ENCODE results near the gene CD22.

CD22 gene

DNA sequence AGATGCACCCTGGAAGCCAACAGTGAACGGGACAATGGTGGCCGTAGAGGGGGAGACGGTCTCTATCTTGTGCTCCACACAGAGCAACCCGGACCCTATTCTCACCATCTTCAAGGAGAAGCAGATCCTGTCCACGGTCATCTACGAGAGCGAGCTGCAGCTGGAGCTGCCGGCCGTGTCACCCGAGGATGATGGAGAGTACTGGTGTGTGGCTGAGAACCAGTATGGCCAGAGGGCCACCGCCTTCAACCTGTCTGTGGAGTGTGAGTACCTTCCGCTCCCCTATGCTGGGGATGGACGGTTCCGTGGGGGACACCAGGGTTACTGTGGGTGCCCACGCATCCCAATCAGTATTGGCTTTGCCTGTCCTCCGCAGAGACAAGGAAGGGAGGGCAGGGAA is 26.5 kb upstream of the CD22 start:
- Mint-ChIP-seq H3K27me3 (no peaks in the 10 kb centered on the region), H3K4me3 (no peak overlapping the region), H3K36me3 (no peaks in the 10 kb centered on the region), H3K9me3 (no peaks in the 10 kb centered on the region), H3K4me1 (peaks cover 16 to 23% of the 10 kb centered on the region in 2 donors), H3K27ac (peak overlapping the region; percentile 37)
- ATAC-seq (replicated peaks) (no peak), DNase-seq (no peak)

DNA sequence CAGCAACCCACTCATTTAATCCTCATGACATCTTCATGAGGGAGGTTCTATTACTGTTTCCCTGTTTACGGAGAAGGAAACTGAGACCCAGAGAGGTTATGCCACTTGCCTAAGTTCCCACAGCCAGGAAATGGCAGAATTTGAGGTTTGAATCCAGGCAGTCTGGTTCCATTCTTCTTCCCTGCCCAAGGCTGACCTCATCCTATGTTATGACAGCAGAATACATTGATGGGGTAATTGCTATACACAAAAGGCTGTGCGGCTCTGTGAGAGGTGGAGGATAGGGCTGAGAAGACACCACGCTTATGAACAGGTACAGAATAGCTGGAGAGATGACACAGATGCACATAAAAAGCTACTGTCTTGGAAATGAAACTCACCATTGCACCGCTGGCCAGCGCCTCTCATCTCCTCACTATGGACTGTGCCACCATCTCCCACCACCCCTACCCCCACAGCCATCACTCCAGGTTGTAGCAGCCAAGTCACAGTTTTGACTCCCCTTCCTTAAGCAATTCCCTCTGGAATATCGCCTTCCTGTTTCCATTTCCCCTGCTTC is 25.6 kb upstream of the CD22 start:
- DNase-seq = no peak
- Mint-ChIP-seq H3K4me1 (peaks cover 24 to 33% of the 10 kb centered on the region in 2 donors), H3K36me3 (no peaks in the 10 kb centered on the region), H3K27me3 (no peaks in the 10 kb centered on the region), H3K4me3 (no peak overlapping the region), H3K9me3 (no peaks in the 10 kb centered on the region), H3K27ac (no peak overlapping the region)
- ATAC-seq (replicated peaks) = no peak

DNA sequence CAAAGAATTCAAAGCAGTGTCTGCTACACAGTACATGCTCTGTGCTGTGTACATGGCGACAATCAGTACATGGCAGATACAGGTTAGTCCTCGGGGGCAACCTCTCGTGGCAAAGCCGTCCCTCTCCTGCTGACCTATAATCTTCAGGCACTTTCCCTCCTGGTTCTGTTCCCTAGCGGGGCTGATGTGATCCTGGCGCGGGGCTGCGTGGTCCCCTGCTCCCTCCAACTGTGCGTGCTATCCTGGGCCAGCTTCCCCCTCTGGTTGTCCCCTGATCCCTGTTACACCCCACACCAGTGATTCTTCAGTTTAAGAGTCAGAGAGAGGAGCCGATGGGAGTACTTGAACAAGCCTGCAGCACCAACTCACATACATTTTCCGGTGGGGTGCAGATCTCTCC is 25.0 kb upstream of the CD22 start:
- ATAC-seq (replicated peaks) = no peak
- no peak overlapping the region for H3K4me3 Mint-ChIP-seq
- H3K27ac Mint-ChIP-seq = no peak overlapping the region
- H3K36me3 Mint-ChIP-seq = no peaks in the 10 kb centered on the region
- H3K9me3 Mint-ChIP-seq = no peaks in the 10 kb centered on the region
- peaks cover 28 to 39% of the 10 kb centered on the region in 2 donors for H3K4me1 Mint-ChIP-seq
- H3K27me3 Mint-ChIP-seq = no peaks in the 10 kb centered on the region
- DNase-seq = no peak

DNA sequence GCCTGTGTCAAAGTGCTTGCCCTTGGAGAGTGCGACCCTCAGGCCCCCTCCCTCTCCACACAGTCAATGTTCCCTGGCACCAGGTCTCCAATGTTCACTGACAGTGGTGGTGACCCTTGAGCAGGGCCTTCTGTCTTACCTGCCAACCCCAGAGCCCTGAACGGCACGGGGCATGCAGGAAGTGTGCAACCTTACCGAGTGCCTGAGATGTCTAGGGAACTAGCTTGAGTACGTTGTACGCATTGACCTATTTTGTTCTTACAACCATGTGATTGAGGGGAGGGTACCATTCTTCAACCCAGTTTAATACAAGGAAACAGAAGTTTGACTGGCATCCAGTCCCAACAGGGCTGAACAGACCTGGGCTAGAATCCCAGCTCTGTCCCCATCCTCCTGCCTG is 23.8 kb upstream of the CD22 start:
- Mint-ChIP-seq H3K27me3 (no peaks in the 10 kb centered on the region), H3K9me3 (no peaks in the 10 kb centered on the region), H3K36me3 (no peaks in the 10 kb centered on the region), H3K27ac (no peak overlapping the region), H3K4me3 (no peak overlapping the region), H3K4me1 (peaks cover 36 to 46% of the 10 kb centered on the region in 2 donors)
- no peak for DNase-seq
- peak in 1 of 2 donors; percentile 16 for ATAC-seq (replicated peaks)

DNA sequence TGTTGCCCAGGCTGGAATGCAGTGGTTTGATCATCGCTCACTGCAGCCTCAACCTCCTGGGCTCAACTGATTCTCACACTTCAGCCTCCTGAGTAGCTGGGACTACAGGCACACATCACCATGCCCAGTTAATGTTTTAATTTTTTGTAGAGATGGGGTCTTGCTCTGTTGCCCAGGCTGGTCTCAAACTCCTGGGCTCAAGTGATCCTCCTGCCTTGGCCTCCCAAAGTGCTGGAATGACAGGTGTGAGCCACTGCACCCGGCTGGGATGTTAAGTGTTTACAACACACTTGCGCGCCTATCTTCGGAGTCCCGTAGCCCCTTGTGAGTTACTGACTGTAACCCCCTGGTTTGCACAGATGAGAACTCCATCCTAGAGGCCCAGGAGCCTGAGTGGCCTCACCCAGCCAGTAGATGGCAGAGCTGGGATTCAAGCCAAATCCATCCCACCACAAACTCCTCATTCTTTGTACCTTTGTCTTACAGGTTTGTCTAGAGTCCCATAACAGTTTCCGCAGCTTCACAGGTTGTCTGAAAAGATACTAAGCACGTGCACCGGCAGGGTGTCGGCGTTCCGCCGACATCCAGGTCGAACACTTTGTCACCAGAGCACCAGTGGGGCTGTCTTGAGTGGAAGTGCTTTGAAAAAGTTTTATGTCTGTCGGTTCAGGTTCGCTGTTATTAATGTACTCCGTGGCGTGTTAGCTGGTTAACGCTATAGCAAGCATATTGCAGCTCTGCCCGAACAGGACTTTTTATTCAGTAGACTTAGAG is 22.3 kb upstream of the CD22 start:
- H3K9me3 Mint-ChIP-seq = no peaks in the 10 kb centered on the region
- H3K27ac Mint-ChIP-seq = no peak overlapping the region
- DNase-seq (no peak), ATAC-seq (replicated peaks) (peak; percentile 55 to 63)
- no peaks in the 10 kb centered on the region for H3K27me3 Mint-ChIP-seq
- H3K36me3 Mint-ChIP-seq = no peaks in the 10 kb centered on the region
- H3K4me3 Mint-ChIP-seq = no peak overlapping the region
- peaks cover 44 to 58% of the 10 kb centered on the region in 2 donors for H3K4me1 Mint-ChIP-seq

DNA sequence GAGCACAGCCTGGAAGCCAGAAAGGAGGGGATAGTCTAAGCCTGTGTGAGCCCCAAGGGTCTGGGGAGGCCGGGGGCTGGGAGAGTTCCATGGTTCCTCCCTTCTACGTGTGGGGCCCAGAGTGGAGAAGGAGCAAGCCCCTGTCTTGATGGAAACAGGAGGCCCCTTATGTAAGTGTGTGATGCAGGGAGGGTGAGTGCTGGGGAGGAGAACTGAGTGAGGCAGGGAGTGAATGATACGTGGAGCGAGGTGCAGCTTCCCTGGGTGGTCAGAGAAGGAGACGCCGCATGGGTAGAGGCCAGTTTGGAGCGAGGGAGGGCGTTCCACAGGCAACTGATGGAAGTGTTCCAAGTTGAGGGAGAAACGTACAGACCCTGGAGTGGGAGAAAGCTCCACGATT is 21.1 kb upstream of the CD22 start:
- Mint-ChIP-seq H3K4me3 (no peak overlapping the region), H3K27ac (peak overlapping the region; percentile 48), H3K4me1 (peaks cover 49 to 68% of the 10 kb centered on the region in 2 donors), H3K36me3 (no peaks in the 10 kb centered on the region), H3K9me3 (no peaks in the 10 kb centered on the region), H3K27me3 (no peaks in the 10 kb centered on the region)
- no peak for ATAC-seq (replicated peaks)
- DNase-seq = no peak

DNA sequence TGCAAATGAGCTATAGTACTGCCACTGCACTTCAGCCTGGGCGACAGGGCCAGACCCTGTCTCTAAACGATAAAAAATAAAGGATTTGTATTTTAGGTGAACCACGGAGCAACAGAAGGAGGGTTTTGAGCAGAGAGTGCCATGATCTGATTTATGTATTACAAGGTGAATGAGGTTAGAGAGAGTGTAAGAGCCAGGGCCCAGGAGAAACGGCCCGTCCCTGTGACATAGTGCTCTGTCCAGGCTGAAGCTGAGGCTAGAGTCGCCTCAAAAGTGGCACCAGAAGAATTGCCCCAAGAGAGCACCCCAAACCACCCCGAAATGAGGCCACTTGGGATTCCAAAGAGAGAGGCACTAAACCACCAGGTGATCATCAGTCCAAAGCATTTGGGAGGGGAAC is 20.1 kb upstream of the CD22 start:
- no peak for DNase-seq
- H3K4me1 Mint-ChIP-seq = peaks cover 50 to 75% of the 10 kb centered on the region in 2 donors
- H3K9me3 Mint-ChIP-seq = no peaks in the 10 kb centered on the region
- H3K27ac Mint-ChIP-seq = no peak overlapping the region
- H3K27me3 Mint-ChIP-seq = no peaks in the 10 kb centered on the region
- no peak for ATAC-seq (replicated peaks)
- no peak overlapping the region for H3K4me3 Mint-ChIP-seq
- no peaks in the 10 kb centered on the region for H3K36me3 Mint-ChIP-seq

DNA sequence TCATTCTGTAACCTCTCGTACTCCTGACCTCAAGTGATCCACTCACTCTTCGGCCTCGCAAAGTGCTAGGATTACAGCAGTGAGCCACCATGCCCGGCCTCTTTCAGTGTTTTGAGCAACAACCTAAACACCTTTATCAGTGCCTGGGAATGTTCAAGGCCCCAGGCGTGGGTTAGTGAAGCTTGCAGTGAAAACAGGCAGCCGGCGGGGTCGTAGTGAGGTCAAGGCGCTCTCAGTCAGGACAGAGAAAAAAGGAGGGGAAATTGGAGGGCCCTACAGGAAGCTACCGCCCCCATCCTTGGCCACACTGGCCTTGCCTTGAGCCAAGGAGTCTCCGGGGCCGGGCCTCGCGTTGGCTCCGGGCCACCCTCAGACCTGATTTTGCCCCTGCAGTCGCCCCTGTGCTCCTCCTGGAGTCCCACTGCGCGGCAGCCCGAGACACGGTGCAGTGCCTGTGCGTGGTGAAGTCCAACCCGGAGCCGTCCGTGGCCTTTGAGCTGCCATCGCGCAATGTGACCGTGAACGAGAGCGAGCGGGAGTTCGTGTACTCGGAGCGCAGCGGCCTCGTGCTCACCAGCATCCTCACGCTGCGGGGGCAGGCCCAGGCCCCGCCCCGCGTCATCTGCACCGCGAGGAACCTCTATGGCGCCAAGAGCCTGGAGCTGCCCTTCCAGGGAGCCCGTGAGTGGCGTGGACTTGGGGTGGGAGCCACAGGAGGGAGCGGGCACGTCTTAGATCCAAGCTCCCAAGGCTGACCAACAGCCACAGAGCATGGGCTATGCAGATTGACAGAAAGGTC is 19.3 kb upstream of the CD22 start:
- H3K27ac Mint-ChIP-seq = no peak overlapping the region
- no peaks in the 10 kb centered on the region for H3K36me3 Mint-ChIP-seq
- no peaks in the 10 kb centered on the region for H3K9me3 Mint-ChIP-seq
- ATAC-seq (replicated peaks) (no peak), DNase-seq (no peak)
- no peak overlapping the region for H3K4me3 Mint-ChIP-seq
- peaks cover 52 to 81% of the 10 kb centered on the region in 2 donors for H3K4me1 Mint-ChIP-seq
- no peaks in the 10 kb centered on the region for H3K27me3 Mint-ChIP-seq

DNA sequence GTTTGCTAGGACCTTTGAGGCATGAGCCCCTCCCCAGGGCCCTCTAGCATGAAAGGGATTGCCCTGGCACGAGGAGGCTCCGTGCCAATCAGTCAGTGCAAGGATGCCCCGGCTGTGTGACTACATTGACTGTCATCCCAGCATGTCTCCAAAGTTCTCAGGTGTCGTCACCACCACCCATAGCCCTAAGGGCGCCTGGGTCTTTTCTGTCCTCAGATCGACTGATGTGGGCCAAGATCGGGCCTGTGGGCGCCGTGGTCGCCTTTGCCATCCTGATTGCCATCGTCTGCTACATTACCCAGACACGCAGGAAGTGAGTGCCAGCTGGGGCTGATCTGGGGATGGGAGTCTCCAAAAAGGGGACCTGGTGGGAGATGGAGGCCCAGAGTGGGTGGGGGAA is 18.7 kb upstream of the CD22 start:
- Mint-ChIP-seq H3K27ac (peak overlapping the region; percentile 71), H3K4me1 (peaks cover 50 to 81% of the 10 kb centered on the region in 2 donors), H3K4me3 (no peak overlapping the region), H3K9me3 (no peaks in the 10 kb centered on the region), H3K36me3 (no peaks in the 10 kb centered on the region), H3K27me3 (no peaks in the 10 kb centered on the region)
- ATAC-seq (replicated peaks) (no peak), DNase-seq (no peak)

DNA sequence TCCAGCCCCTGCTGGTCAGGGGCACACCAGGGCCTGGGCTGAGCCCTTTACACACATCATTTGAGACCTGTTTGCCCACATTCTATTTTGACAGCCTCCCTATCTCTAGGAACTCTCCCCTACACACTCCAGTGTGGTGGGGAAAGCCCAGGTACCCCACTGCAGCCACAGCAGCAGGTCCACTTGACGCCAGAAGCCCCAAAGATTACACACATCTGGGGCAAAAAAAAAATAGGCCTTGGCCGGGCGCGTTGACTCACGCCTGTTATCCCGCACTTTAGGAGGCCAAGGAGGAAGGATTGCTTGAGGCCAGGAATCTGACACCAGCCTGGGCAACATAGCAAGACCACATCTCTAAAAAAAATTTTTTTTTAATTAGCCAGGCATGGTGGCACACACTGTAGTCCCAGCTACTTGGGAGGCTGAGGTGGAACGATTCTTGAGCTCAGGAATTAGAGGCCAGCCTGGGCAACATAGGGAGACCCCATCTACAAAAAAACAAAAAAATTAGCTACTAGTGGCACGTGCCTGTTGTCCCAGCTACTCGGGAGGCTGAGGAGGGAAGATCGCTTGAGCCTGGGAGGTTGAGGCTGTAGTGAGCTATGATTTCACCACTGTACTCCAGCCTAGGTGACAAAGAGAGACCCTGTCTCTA is 18.0 kb upstream of the CD22 start:
- no peaks in the 10 kb centered on the region for H3K9me3 Mint-ChIP-seq
- DNase-seq (no peak), ATAC-seq (replicated peaks) (no peak)
- peaks cover 51 to 79% of the 10 kb centered on the region in 2 donors for H3K4me1 Mint-ChIP-seq
- peak overlapping the region; percentile 57 for H3K27ac Mint-ChIP-seq
- no peaks in the 10 kb centered on the region for H3K36me3 Mint-ChIP-seq
- H3K27me3 Mint-ChIP-seq = no peaks in the 10 kb centered on the region
- no peak overlapping the region for H3K4me3 Mint-ChIP-seq

DNA sequence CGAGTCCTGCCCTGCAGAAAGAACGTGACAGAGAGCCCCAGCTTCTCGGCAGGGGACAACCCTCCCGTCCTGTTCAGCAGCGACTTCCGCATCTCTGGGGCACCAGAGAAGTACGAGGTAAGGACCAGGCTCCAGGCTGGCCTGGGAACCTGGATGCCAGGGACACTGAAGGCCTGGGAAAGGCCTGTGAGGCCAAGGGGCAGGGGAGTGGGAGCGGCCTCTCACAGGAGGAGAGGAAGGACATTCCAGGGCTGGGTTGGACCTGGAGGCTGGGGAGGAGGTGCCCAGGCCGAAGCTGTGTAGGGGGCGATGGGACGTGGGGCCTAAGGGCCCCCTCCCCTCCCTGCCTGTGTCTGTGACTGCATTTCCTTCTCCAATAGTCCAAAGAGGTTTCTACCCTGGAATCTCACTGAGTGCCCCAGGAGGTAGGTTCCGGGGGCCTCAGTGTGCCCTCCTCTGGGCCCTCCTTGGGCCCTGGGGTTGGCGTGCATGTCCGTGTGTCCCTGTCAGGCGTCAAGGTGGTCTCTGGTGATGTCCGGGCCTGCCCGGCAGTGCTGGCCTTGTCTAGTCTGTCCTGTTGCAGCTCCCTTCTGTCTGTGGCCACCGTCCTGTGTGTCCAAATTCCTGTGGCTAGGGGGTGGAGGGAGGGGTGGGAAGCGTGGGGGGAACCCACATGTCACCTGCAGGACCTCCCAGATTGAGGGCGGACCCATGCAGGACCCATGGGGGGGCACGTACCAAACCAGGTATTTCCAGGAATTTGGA is 16.9 kb upstream of the CD22 start:
- Mint-ChIP-seq H3K27ac (peak overlapping the region; percentile 82), H3K27me3 (no peaks in the 10 kb centered on the region), H3K4me1 (peaks cover 51 to 80% of the 10 kb centered on the region in 2 donors), H3K4me3 (no peak overlapping the region), H3K9me3 (no peaks in the 10 kb centered on the region), H3K36me3 (no peaks in the 10 kb centered on the region)
- DNase-seq (no peak), ATAC-seq (replicated peaks) (no peak)

DNA sequence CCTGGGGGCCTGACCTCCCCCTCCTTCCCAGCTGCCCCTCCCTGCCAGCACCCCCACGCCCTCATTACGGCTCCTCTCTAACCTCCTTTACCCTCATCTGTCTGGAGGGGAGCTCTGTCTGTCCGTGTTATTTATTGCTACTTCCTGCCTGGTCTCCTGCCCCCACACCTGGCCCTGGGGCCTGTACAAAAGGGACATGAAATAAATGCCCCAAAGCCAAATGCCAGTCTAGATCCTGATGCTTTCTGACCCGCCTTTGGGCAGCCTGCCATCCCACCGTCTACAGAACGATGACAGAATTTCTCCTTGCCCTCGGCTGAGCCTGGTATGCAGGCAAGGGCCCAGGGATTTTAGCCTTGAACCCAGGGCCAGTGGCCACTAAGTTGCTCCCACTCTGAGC is 15.4 kb upstream of the CD22 start:
- H3K4me1 Mint-ChIP-seq = peaks cover 51 to 80% of the 10 kb centered on the region in 2 donors
- H3K36me3 Mint-ChIP-seq = no peaks in the 10 kb centered on the region
- DNase-seq = no peak
- no peaks in the 10 kb centered on the region for H3K27me3 Mint-ChIP-seq
- peak overlapping the region; percentile 85 for H3K27ac Mint-ChIP-seq
- ATAC-seq (replicated peaks) = no peak
- no peak overlapping the region for H3K4me3 Mint-ChIP-seq
- H3K9me3 Mint-ChIP-seq = no peaks in the 10 kb centered on the region

DNA sequence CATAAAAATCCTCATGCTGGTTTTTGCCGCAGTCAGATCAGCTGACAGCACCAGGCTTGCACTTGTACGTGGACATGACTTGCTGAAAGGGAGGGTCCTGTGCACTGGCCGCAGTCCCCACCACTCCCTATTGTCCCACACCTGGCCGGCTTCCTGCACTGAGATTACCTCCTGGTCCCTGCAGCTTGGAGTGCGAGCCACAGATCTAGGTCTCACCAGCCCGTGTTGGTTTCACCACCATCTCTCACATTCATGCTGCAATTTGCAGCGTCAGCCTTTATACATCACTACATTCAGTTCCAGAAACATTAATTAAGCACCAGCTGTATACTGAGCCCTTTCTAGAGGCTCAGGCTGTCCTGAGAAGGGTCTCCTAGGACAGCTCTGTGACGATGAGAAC is 15.0 kb upstream of the CD22 start:
- no peaks in the 10 kb centered on the region for H3K36me3 Mint-ChIP-seq
- no peaks in the 10 kb centered on the region for H3K27me3 Mint-ChIP-seq
- H3K9me3 Mint-ChIP-seq = no peaks in the 10 kb centered on the region
- H3K27ac Mint-ChIP-seq = no peak overlapping the region
- DNase-seq (no peak), ATAC-seq (replicated peaks) (no peak)
- H3K4me1 Mint-ChIP-seq = peaks cover 51 to 80% of the 10 kb centered on the region in 2 donors
- H3K4me3 Mint-ChIP-seq = no peak overlapping the region

Measured in stimulated activated naive B cell treated with anti-CD40 and anti-IgM and Interleukin-4, amounts not matched to agents 10 μg/mL and 1 μg/mL and 100 μg/mL, for 72 hours (primary cell).